HEK293 (cell line): Measurements from ENCODE around the gene RAP1GAP.
A peak's percentile ranks its signal among the peaks of the same experiment; 100 is the strongest.

Experiments used
- CTCF ChIA-PET: fragments of 350-600 bp; formaldehyde crosslinking; extraction: SDS; loops from one replicate; lab custom pipeline; 2021; ENCODE audit warnings: antibody characterized with exemption; lab: Yijun Ruan, JAX
- POLR2A ChIA-PET: fragments of 300-600 bp; formaldehyde crosslinking; extraction: SDS; loops from one replicate; lab custom pipeline; 2020; ENCODE audit warnings: antibody characterized with exemption, inconsistent platforms; lab: Yijun Ruan, JAX
- H3K27ac ChIP-seq: fragments of 200-500 bp; sonication (Bioruptor generic); 2 replicates; pipeline ENCODE4 v1.5.1; 2014; ENCODE audit warnings: low read depth, low read length, control low read depth, inconsistent platforms; ENCODE audit errors: extremely low read depth
- H3K36me3 ChIP-seq, 2 experiments: fragments of 200-500 bp in 1 of 2; sonication (Bioruptor generic) in 1 of 2; 1 replicate in 1 of 2; 2 replicates in 1 of 2; pipeline ENCODE4 v1.5.1; 2014 to 2017; ENCODE audit warnings: inconsistent platforms in 2 of 2, low read length in 2 of 2; ENCODE audit not compliant: control insufficient read depth in 2 of 2, insufficient read depth in 1 of 2
- H3K4me1 ChIP-seq: fragments of 200-500 bp; sonication (Bioruptor generic); 2 replicates; pipeline ENCODE4 v1.5.1; 2014; ENCODE audit warnings: mild to moderate bottlenecking, low read length, inconsistent platforms; ENCODE audit not compliant: control insufficient read depth, insufficient read depth
- H3K4me3 ChIP-seq: 2 replicates; pipeline ENCODE4 v1.5.1; 2011; ENCODE audit warnings: low read depth, mild to moderate bottlenecking, control low read depth, low read length, moderate library complexity
- H3K9me3 ChIP-seq: fragments of 200-500 bp; sonication (Bioruptor generic); 2 replicates; pipeline ENCODE4 v1.5.1; 2014; ENCODE audit warnings: low read depth, low read length, inconsistent platforms; ENCODE audit not compliant: control insufficient read depth, insufficient read depth
- BCL11A ChIP-seq: fragments of 450-650 bp; formaldehyde crosslinking; IDR thresholded peaks from 2 replicates; pipeline ENCODE4 v1.5.1; 2016; ENCODE audit warnings: low read depth, missing biosample characterization, missing genetic modification characterization
- CTCF ChIP-seq: fragments of 450-650 bp; formaldehyde crosslinking; IDR thresholded peaks from 2 replicates; pipeline ENCODE4 v1.5.1; 2016; ENCODE audit warnings: missing biosample characterization, missing genetic modification characterization
- GFI1B ChIP-seq: fragments of 450-650 bp; formaldehyde crosslinking; IDR thresholded peaks from 2 replicates; pipeline ENCODE4 v1.5.1; 2016; ENCODE audit warnings: missing biosample characterization, missing genetic modification characterization
- KLF10 ChIP-seq: fragments of 450-650 bp; IDR thresholded peaks from 2 replicates; pipeline ENCODE4 v1.5.1; 2018; ENCODE audit warnings: missing biosample characterization, mild to moderate bottlenecking, missing genetic modification characterization
- MEIS1 ChIP-seq: sonication (generic); formaldehyde crosslinking; IDR thresholded peaks from 2 replicates; pipeline ENCODE4 v1.8.1; 2022; ENCODE audit warnings: missing genetic modification reagents, mild to moderate bottlenecking, borderline replicate concordance
- PBX3 ChIP-seq: sonication (generic); formaldehyde crosslinking; IDR thresholded peaks from 2 replicates; pipeline ENCODE4 v1.8.1; 2022; ENCODE audit warnings: mild to moderate bottlenecking, moderate library complexity, missing genetic modification reagents
- REPIN1 ChIP-seq: fragments of 450-650 bp; formaldehyde crosslinking; IDR thresholded peaks from 2 replicates; pipeline ENCODE4 v1.5.1; 2017; ENCODE audit warnings: missing biosample characterization, missing genetic modification characterization, low read depth
- REST ChIP-seq: fragments of 450-650 bp; formaldehyde crosslinking; IDR thresholded peaks from 2 replicates; pipeline ENCODE4 v1.5.1; 2016; ENCODE audit warnings: missing biosample characterization, missing genetic modification characterization
- SALL2 ChIP-seq: fragments of 450-650 bp; formaldehyde crosslinking; IDR thresholded peaks from 2 replicates; pipeline ENCODE4 v1.5.0; 2017; ENCODE audit warnings: missing biosample characterization, mild to moderate bottlenecking, missing genetic modification characterization, borderline replicate concordance
- SCRT2 ChIP-seq: fragments of 450-650 bp; formaldehyde crosslinking; IDR thresholded peaks from 2 replicates; pipeline ENCODE4 v1.5.1; 2016; ENCODE audit warnings: missing biosample characterization, missing genetic modification characterization
- SP2 ChIP-seq: fragments of 450-650 bp; formaldehyde crosslinking; IDR thresholded peaks from 2 replicates; pipeline ENCODE4 v1.5.1; 2016; ENCODE audit warnings: missing biosample characterization, missing genetic modification characterization
- TRIM28 ChIP-seq: IDR thresholded peaks from 2 replicates; pipeline ENCODE4 v1.6.1; 2011; ENCODE audit warnings: low read length, control low read depth, borderline replicate concordance
- YY1 ChIP-seq: fragments of 450-650 bp; formaldehyde crosslinking; IDR thresholded peaks from 2 replicates; pipeline ENCODE4 v1.5.1; 2018; ENCODE audit warnings: missing biosample characterization, missing genetic modification characterization
- YY2 ChIP-seq: fragments of 450-650 bp; formaldehyde crosslinking; IDR thresholded peaks from 2 replicates; pipeline ENCODE4 v1.5.1; 2016; ENCODE audit warnings: missing biosample characterization, missing genetic modification characterization
- ZBTB26 ChIP-seq: fragments of 450-650 bp; formaldehyde crosslinking; optimal IDR thresholded peaks from 2 replicates; pipeline ENCODE3; 2016; ENCODE audit warnings: missing biosample characterization, mild to moderate bottlenecking, missing genetic modification characterization
- ZNF311 ChIP-seq: fragments of 450-650 bp; formaldehyde crosslinking; IDR thresholded peaks from 2 replicates; pipeline ENCODE4 v1.5.1; 2017; ENCODE audit warnings: missing biosample characterization, missing genetic modification characterization, borderline replicate concordance
- ZNF398 ChIP-seq: fragments of 450-650 bp; formaldehyde crosslinking; IDR thresholded peaks from 2 replicates; pipeline ENCODE4 v1.5.1; 2017; ENCODE audit warnings: missing biosample characterization, missing genetic modification characterization
- ZNF423 ChIP-seq: fragments of 450-650 bp; formaldehyde crosslinking; IDR thresholded peaks from 2 replicates; pipeline ENCODE4 v1.5.1; 2016; ENCODE audit warnings: missing biosample characterization, missing genetic modification characterization
- ZNF514 ChIP-seq: fragments of 450-650 bp; formaldehyde crosslinking; IDR thresholded peaks from 2 replicates; pipeline ENCODE4 v1.5.1; 2016; ENCODE audit warnings: missing biosample characterization, missing genetic modification characterization
- ZNF664 ChIP-seq: fragments of 450-650 bp; formaldehyde crosslinking; IDR thresholded peaks from 2 replicates; pipeline ENCODE4 v1.5.1; 2016; ENCODE audit warnings: missing biosample characterization, missing genetic modification characterization
- ZNF670 ChIP-seq: fragments of 450-650 bp; formaldehyde crosslinking; IDR thresholded peaks from 2 replicates; pipeline ENCODE4 v1.5.1; 2016; ENCODE audit warnings: missing biosample characterization, missing genetic modification characterization, low read depth
- ZNF76 ChIP-seq: fragments of 450-650 bp; formaldehyde crosslinking; IDR thresholded peaks from 2 replicates; pipeline ENCODE4; 2016; ENCODE audit warnings: low read depth, missing biosample characterization, missing genetic modification characterization, borderline replicate concordance
- ZNF768 ChIP-seq: fragments of 450-650 bp; formaldehyde crosslinking; IDR thresholded peaks from 2 replicates; pipeline ENCODE4 v1.5.1; 2018; ENCODE audit warnings: missing biosample characterization, mild to moderate bottlenecking, missing genetic modification characterization
- ZNF791 ChIP-seq: fragments of 450-650 bp; formaldehyde crosslinking; IDR thresholded peaks from 2 replicates; pipeline ENCODE4 v1.5.1; 2016; ENCODE audit warnings: missing biosample characterization, missing genetic modification characterization
- ZNF830 ChIP-seq: fragments of 450-650 bp; IDR thresholded peaks from 2 replicates; pipeline ENCODE4 v1.5.0; 2018; ENCODE audit warnings: missing biosample characterization, missing genetic modification characterization, low read depth, mild to moderate bottlenecking, moderate library complexity

The RAP1GAP gene

GRCh38 chr1:21647431-21648351 lies 21.5 kb downstream of the RAP1GAP start:
- TF ChIP-seq ZBTB26 (tag by site-specific recombination) (peak; percentile 17), MEIS1 (CRISPR knock-in tag) (0 out of 2 replicates have a peak, but pooled peaks have one; percentile 52), ZNF791 (tag by site-specific recombination) (no peak), ZNF76 (tag by site-specific recombination) (peak; percentile 83), ZNF423 (tag by site-specific recombination) (no peak), ZNF670 (tag by site-specific recombination) (no peak), PBX3 (CRISPR knock-in tag) (0 out of 2 replicates have a peak, but pooled peaks have one; percentile 40), ZNF768 (tag by site-specific recombination) (peak; percentile 88), SP2 (tag by site-specific recombination) (peak; percentile 32), KLF10 (peak; percentile 49; the same call in 1 of the 2 replicates), CTCF (tag by site-specific recombination) (no peak), BCL11A (no peak), REST (tag by site-specific recombination) (peak; percentile 99), SCRT2 (tag by site-specific recombination) (peak; percentile 95), YY1 (tag by site-specific recombination) (peak; percentile 46; the same call in 1 of the 2 replicates)
- TF ChIP-seq, all 188 proteins: peak for 10
- H3K9me3 ChIP-seq: no peaks in the 10 kb centered on the region
- no peaks in the 10 kb centered on the region for H3K36me3 ChIP-seq
- no peaks in the 10 kb centered on the region for H3K4me1 ChIP-seq
- H3K4me3 ChIP-seq: no peak overlapping the region
- POLR2A ChIA-PET: interaction anchor here (1.0 kb wide), 1 partner anchor 8 kb away, joined by 4 read pairs; no protein-coding TSS in a partner anchor
- H3K27ac ChIP-seq: no peak overlapping the region
- CTCF ChIA-PET: interaction anchor here (0.6 kb wide), 1 partner anchor 42 kb away, joined by 4 read pairs; no protein-coding TSS in a partner anchor

GRCh38 chr1:21645550-21645949 lies 23.6 kb downstream of the RAP1GAP start:
- ChIA-PET POLR2A (no interaction called here), CTCF (no interaction called here)
- Histone ChIP-seq H3K27ac (no peak overlapping the region), H3K4me1 (no peaks in the 10 kb centered on the region), H3K9me3 (no peaks in the 10 kb centered on the region), H3K4me3 (no peak overlapping the region), H3K36me3 (no peaks in the 10 kb centered on the region)
- TF ChIP-seq ZNF311 (tag by site-specific recombination): no peak
- TF ChIP-seq ZNF514 (tag by site-specific recombination): no peak
- no peak for TF ChIP-seq YY2
- TF ChIP-seq ZNF664 (tag by site-specific recombination): no peak
- no peak for TF ChIP-seq GFI1B (tag by site-specific recombination)
- no peak for TF ChIP-seq REPIN1 (tag by site-specific recombination)
- no peak for TF ChIP-seq ZNF830 (tag by site-specific recombination)
- no peak for TF ChIP-seq SALL2 (tag by site-specific recombination)
- no peak for TF ChIP-seq ZNF398 (tag by site-specific recombination)
- no peak for TF ChIP-seq TRIM28
